ENCODE data around the gene TMEM47. TPM values are rescaled to one million over a fixed set of nuclear protein-coding genes. Genes with fewer than 3 reads are reported as not detected.

The TMEM47 gene
- total RNA-seq, 1 experiment from 2014 or later: 37.8 TPM

DNA sequence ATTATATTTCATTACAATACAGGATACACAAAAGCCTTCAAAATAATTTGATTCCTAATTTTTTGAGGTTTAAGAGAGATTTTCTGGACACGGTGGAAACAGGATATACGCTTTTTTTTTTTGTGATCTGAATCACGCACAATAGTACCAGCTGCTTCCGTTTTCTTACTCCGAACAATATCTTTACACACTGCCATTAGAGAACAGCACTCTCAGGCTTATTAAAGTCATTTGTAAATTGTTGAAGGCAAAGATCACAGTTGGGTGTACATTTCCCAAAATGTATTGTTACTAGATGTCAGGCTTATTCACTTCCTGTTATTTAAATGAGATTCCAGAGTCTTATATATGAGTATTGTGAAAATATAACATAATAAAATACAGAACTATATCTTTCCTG is 71.5 kb downstream of the TMEM47 start:
- DNase-seq (ENCODE audit: low spot score): no peak

DNA sequence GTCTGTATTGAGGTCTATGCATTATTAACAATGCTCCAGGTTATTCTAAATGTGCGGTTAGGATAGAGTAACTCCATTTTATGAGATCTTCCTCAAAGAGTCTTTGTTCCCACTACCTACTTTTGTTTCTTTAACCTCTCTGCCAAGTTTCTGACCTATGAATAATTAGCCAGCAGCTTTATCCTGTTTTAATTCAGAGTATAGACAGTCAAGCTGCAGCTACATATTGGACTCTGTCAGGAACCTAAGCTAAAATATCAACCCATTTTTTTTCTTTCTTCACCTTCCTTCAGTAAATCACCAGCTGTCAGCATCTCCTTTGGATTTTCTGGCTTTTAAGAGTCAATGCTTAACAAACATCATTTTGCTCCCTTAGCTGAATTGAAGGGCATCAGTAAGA is 72.3 kb downstream of the TMEM47 start:
- no peak for DNase-seq (ENCODE audit: low spot score)

DNA sequence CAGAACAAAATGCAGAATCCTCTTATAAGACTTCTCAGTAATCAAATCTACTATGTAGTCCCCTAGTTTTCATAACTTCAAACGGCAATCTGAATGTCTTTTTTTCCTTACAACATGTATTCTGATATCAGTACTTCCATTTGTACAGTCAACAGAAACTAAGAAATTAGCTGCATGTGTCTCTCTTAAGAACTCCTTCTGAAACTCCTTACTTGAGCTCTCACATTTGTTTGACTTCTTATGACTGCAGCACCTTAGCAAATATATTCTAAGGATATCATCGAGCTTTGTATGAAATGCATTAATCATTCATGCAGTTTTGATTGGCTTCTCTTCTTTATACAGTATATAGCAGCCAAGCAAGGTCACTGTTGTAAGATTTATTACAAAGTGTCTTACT is 77.0 kb downstream of the TMEM47 start:
- no peak for DNase-seq (ENCODE audit: low spot score)

DNA sequence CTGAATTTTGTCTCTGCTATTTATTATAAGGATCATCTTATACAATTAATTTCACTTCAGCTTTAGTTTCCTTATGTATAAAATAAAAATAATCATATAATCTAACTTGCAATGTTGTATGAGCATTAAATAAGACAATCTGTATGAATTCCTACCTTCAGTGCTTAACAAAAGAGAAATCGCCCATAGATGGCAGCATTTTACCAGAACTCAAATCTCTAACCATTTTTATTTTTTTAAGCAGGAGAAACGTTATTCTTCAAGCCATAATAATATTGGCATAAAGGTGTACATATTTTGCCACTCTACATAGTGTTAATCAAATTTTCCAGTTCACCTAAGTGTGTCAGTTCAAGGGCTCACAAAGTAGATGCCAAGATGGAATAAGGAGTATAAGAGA is 78.8 kb downstream of the TMEM47 start:
- peak; percentile 18 for DNase-seq (ENCODE audit: low spot score)
